Hepatocyte (in vitro differentiated cells): ENCODE results near the gene AGAP1.

ENCODE experiments used
- CTCF ChIP-seq: fragments of 200-600 bp; sonication (generic); IDR thresholded peaks from 2 replicates; pipeline ENCODE4 v1.5.1; 2016; ENCODE audit warnings: antibody characterized with exemption, mild to moderate bottlenecking; ENCODE audit not compliant: poor library complexity
- EZH2phosphoT487 ChIP-seq: fragments of 200-600 bp; sonication (generic); IDR thresholded peaks from one replicate; pipeline ENCODE4 v1.6.1; 2018; ENCODE audit warnings: antibody characterized with exemption, mild to moderate bottlenecking, low read depth, moderate library complexity; ENCODE audit not compliant: unreplicated experiment, severe bottlenecking

DNA sequence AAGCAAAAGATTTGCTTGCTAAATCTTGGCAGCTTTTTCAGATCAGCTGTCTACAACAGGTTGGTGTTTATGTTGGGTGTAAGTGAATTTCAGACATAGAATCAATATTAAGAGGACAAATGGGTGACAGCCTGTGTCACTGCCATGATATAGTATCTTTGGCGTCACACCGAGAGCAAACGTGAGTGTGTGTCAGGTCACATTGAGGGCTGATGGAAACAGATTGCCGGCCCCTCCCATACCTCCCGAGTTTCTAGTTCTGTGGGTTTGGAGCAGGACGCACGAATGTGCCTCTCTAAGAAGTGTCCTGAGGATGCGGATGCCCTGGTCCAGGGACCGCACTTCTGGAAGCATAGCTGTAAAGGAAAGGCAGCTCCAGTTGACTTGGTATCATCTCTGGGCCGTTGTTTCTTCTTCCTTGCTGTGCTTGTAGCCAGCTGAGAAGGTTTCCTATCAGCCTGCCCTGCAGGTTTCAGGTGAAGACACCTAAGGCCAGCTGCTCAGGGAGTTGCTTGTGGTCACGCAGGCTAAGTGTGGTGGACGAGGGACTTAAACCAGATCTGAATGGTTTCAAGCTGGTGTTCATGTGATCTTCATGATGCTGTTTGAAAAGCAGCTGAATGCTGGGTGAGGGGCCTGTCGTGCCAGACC lies 6.4 kb downstream of the AGAP1 start:
- TF ChIP-seq EZH2phosphoT487 (no peak), CTCF (no peak)
